Right hindlimb (tissue), 1 donor: ENCODE results near the gene MYEOV.

Source experiments
- DNase-seq: peaks from one replicate; pipeline ENCODE4 v3.0.0-alpha.2; 2018

The MYEOV gene

GRCh38 chr11:69319255-69320106 is 25.5 kb downstream of the MYEOV start:
- DNase-seq, result no peak

- DNase-seq, result no peak
Observed at GRCh38 chr11:69320326-69320725, 26.4 kb downstream of the MYEOV start.

GRCh38 chr11:69320756-69321741 is 27.1 kb downstream of the MYEOV start:
- DNase-seq, result no peak

GRCh38 chr11:69321877-69322361 is 28.0 kb downstream of the MYEOV start:
- DNase-seq, result no peak

GRCh38 chr11:69325446-69325845 is 31.5 kb downstream of the MYEOV start:
- DNase-seq, result peak; percentile 2

GRCh38 chr11:69326622-69327219 is 32.8 kb downstream of the MYEOV start:
- peak; percentile 6 for DNase-seq

GRCh38 chr11:69327741-69328191 is 33.8 kb downstream of the MYEOV start:
- no peak for DNase-seq

- DNase-seq, result no peak
Observed at GRCh38 chr11:69328231-69328630, 34.3 kb downstream of the MYEOV start.

GRCh38 chr11:69329581-69329980 is 35.6 kb downstream of the MYEOV start:
- no peak for DNase-seq

- DNase-seq, result no peak
Observed at GRCh38 chr11:69330330-69330729, 36.4 kb downstream of the MYEOV start.

GRCh38 chr11:69333149-69333710 is 39.3 kb downstream of the MYEOV start:
- DNase-seq, result no peak

- no peak for DNase-seq
Observed at GRCh38 chr11:69333879-69334278, 39.9 kb downstream of the MYEOV start.

GRCh38 chr11:69335007-69335780 is 41.2 kb downstream of the MYEOV start:
- DNase-seq, result no peak

- DNase-seq, result no peak
Observed at GRCh38 chr11:69335781-69336405, 41.9 kb downstream of the MYEOV start.

GRCh38 chr11:69337211-69337721 is 43.3 kb downstream of the MYEOV start:
- DNase-seq, result no peak

GRCh38 chr11:69339041-69339733 is 45.2 kb downstream of the MYEOV start:
- no peak for DNase-seq

- DNase-seq, result no peak
Observed at GRCh38 chr11:69339983-69340565, 46.1 kb downstream of the MYEOV start.

GRCh38 chr11:69342588-69343330 is 48.8 kb downstream of the MYEOV start:
- no peak for DNase-seq
